ENCODE results near the gene MOCS2. TPM values are rescaled to one million over a fixed set of nuclear protein-coding genes. Genes with fewer than 3 reads are reported as not detected.

MOCS2 gene
- total RNA-seq, 2 donors from 2014 or later: 50.1 to 55.2 TPM

- intact Hi-C loops (cut with DNase I): no loop called here
- no peak for DNase-seq (ENCODE audit: low spot score)
Observed at GRCh38 chr5:53066088-53066487, 43.5 kb downstream of the MOCS2 start.

DNA sequence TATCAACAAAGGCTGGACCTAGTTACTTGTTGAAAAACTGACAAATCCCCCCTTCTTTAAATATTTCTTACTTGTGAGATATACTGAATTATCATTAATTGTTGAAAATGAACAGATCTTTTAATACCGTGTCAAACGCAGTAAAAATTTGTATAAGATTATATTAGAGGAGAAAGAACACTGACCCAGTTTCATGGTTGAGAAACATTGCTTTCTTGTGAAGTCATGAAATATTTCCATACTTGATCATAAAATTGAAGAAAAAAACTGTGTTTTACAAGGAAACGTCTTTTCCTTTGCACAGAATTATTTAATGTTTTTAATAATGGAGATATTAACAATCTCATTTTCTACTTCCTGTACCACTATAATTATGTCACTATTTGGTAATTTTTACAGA lies 45.8 kb downstream of the MOCS2 start:
- intact Hi-C loops (cut with DNase I): no loop called here
- DNase-seq (ENCODE audit: low spot score): no peak

- DNase-seq (ENCODE audit: low spot score): no peak
- intact Hi-C loops (cut with DNase I): no loop called here
Observed at GRCh38 chr5:53063176-53063575, 46.4 kb downstream of the MOCS2 start.

DNA sequence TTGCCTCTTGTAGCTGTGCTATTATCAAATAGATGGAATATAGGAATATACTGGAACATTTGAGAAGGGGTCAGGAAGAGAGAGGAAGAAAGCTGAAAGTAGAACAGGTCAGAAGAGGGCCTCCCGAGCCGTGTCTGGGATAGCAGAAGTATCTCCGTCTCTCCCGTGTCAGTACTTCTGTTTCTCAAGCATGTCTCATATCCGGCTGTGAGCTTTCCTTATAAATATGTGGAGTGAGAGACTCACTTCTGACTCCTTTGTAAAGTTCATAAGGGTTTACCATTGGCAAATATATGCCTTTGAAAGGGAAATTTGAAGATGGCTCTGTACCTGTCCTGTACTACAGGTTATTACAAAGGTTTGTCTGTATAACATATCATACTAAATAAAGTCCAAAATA lies 50.3 kb downstream of the MOCS2 start:
- no peak for DNase-seq (ENCODE audit: low spot score)
- intact Hi-C loops (cut with DNase I): no loop called here

- intact Hi-C loops (cut with DNase I): no loop called here
- DNase-seq (ENCODE audit: low spot score): no peak
Observed at GRCh38 chr5:53055365-53055764, 54.2 kb downstream of the MOCS2 start.

DNA sequence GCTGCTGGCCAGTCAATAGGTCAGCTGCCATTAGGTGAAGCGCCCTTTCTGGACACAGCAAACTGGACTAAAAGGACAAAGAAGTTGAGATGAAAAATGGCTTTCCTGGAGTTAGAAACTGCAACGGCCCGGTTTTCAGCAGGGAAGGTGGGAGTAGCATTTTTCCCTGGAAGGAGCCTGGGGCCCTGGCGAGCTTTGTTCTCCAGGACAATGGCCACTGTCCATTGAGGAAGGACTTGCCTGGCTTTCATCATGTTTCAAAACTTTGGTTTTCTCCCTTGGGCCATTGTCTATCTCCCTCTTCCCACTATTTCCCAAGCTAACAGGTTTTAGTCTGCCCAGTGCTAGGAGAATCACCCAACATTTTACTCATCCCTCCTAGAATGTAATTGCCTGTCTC lies 56.2 kb downstream of the MOCS2 start:
- DNase-seq (ENCODE audit: low spot score): no peak
- intact Hi-C loops (cut with DNase I): no loop called here

DNA sequence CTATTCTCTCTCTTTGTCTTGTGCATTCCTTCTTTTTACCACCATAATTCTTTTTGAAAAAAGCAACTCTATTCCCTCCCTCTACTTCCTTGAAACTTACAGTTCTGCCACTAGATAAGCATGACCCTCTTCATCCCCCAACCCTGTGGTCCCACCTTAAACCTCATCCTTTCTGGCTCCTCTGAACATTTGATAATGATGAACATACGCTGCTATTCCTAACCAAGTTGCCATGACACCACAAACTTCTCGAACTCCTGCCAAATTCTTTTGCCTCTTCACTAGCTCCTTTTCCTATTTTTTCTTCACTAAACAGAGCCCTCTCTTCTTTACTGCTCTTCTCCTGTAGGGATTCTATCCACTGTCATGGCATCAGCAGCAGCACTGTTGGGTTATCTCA lies 57.1 kb downstream of the MOCS2 start:
- intact Hi-C loops (cut with DNase I): no loop called here
- no peak for DNase-seq (ENCODE audit: low spot score)

- intact Hi-C loops (cut with DNase I): no loop called here
- no peak for DNase-seq (ENCODE audit: low spot score)
Observed at GRCh38 chr5:53048248-53048647, 61.3 kb downstream of the MOCS2 start.

Other genes starting within 250 kb of the MOCS2 start
- 10 to 100 TPM in 1 of 2 donors, 1 to 10 TPM in 1; 7.5 to 21.3 TPM for gene ITGA2, start 120.4 kb downstream of the MOCS2 start, total RNA-seq